HepG2 (cell line): ENCODE results near the gene TESK1. TPM values are rescaled to one million over a fixed set of nuclear protein-coding genes. Genes with fewer than 3 reads are reported as not detected.

Experiments
- ATAC-seq: fragments of 200-7000 bp; cut with Tn5 transposase; 3 replicates; pipeline ENCODE4 v1.9.1; 2020; ENCODE audit warnings: mild to moderate bottlenecking, moderate library complexity
- BruUV-seq: library from RNA; stranded (reverse); fragments of 400-500 nt; replicated peaks from 2 replicates; lab custom pipeline; 2021; lab: Mats Ljungman, UMichigan
- CTCF ChIA-PET: fragments of 300-600 bp; formaldehyde crosslinking; extraction: SDS; loops from one replicate; lab custom pipeline; 2021; ENCODE audit warnings: low total read pairs, inconsistent platforms, low intra/inter-chr PET ratio; lab: Yijun Ruan, JAX
- POLR2A ChIA-PET: fragments of 350-600 bp; sonication (Branson Sonifier 250); formaldehyde crosslinking; loops from one replicate; lab custom pipeline; 2020; ENCODE audit warnings: antibody characterized with exemption, inconsistent platforms; lab: Yijun Ruan, JAX
- DNase-seq: peaks from one replicate; pipeline ENCODE4 v3.0.0-alpha.2; 2015; ENCODE audit warnings: low spot score
- FAIRE-seq: peaks from 3 replicates; lab custom pipeline; 2011; peaks lifted over from hg19 to GRCh38; lab: Jason Lieb, UNC
- H2AFZ ChIP-seq: one replicate; pipeline ENCODE4 v1.6.1; 2011; ENCODE audit warnings: low read length, inconsistent platforms
- H3K27ac ChIP-seq: fragments of 300-600 bp; 3 replicates; pipeline ENCODE4 v1.8.0; 2011; ENCODE audit warnings: mixed run types, mild to moderate bottlenecking, mixed read lengths, low read length, inconsistent platforms; ENCODE audit not compliant: insufficient read depth; ENCODE audit errors: extremely low read length
- H3K27me3 ChIP-seq, 2 experiments: fragments of 200-600 bp in 1 of 2; 2 replicates in 1 of 2; 3 replicates in 1 of 2; pipeline versions ENCODE4 v1.6.0 to v1.8.0; 2011; ENCODE audit warnings: low read length in 2 of 2, mild to moderate bottlenecking in 2 of 2, moderate library complexity in 2 of 2, inconsistent platforms in 1 of 2; ENCODE audit not compliant: insufficient read depth in 2 of 2, control insufficient read depth in 1 of 2
- H3K36me3 ChIP-seq, 2 experiments: fragments of 200-600 bp in 1 of 2; replicated peaks in 1 of 2; 2 replicates in 1 of 2; 3 replicates in 1 of 2; pipeline versions ENCODE4 v1.5.1 to v1.8.0; 2011; ENCODE audit warnings: low read length in 2 of 2, inconsistent platforms in 1 of 2; ENCODE audit not compliant: insufficient read depth in 2 of 2, control insufficient read depth in 1 of 2
- H3K4me1 ChIP-seq: 2 replicates; pipeline ENCODE4 v1.5.1; 2012; ENCODE audit warnings: low read length, inconsistent platforms; ENCODE audit not compliant: insufficient read depth
- H3K4me2 ChIP-seq: 2 replicates; pipeline ENCODE4 v1.6.0; 2011; ENCODE audit warnings: low read depth, low read length, inconsistent platforms
- H3K4me3 ChIP-seq, 3 experiments: fragments of 200-600 bp in 1 of 3; sonication (generic), shearing (Covaris generic) in 1 of 3; replicated peaks in 1 of 3; 2 replicates each; pipeline ENCODE4 v1.5.1; 2011 to 2016; ENCODE audit warnings: low read length in 3 of 3, inconsistent platforms in 2 of 3, low read depth in 2 of 3, mild to moderate bottlenecking in 2 of 3, control low read depth in 1 of 3, mixed read lengths in 1 of 3; ENCODE audit not compliant: insufficient read depth in 1 of 3
- H3K79me2 ChIP-seq: one replicate; pipeline ENCODE4 v1.6.1; 2011; ENCODE audit warnings: low read length, inconsistent platforms; ENCODE audit not compliant: insufficient read depth
- H3K9ac ChIP-seq: 2 replicates; pipeline ENCODE4 v1.6.0; 2011; ENCODE audit warnings: mild to moderate bottlenecking, low read depth, low read length, inconsistent platforms; ENCODE audit not compliant: insufficient read depth
- H3K9me3 ChIP-seq: 2 replicates; pipeline ENCODE4 v1.5.1; 2012; ENCODE audit warnings: mild to moderate bottlenecking, low read length
- H4K20me1 ChIP-seq: 2 replicates; pipeline ENCODE4 v1.6.0; 2011; ENCODE audit warnings: inconsistent platforms, mild to moderate bottlenecking, low read length, moderate library complexity; ENCODE audit not compliant: insufficient read depth
- CSRNP1 ChIP-seq: sonication (generic); formaldehyde crosslinking; IDR thresholded peaks from 2 replicates; pipeline ENCODE4 v1.8.1; 2023; ENCODE audit warnings: mild to moderate bottlenecking, missing genetic modification reagents
- ESRRA ChIP-seq: sonication (generic); formaldehyde crosslinking; IDR thresholded peaks from 2 replicates; pipeline ENCODE4 v1.5.1; 2020; ENCODE audit warnings: mild to moderate bottlenecking, low read depth, missing genetic modification reagents
- MYPOP ChIP-seq: sonication (generic); formaldehyde crosslinking; IDR thresholded peaks from 2 replicates; pipeline ENCODE4 v1.8.1; 2023; ENCODE audit warnings: mild to moderate bottlenecking, moderate library complexity, missing genetic modification reagents
- ZBTB2 ChIP-seq: sonication (generic); formaldehyde crosslinking; IDR thresholded peaks from 2 replicates; pipeline ENCODE4 v1.8.0; 2022; ENCODE audit warnings: low read depth, missing genetic modification reagents
- ZBTB8A ChIP-seq: sonication (generic); formaldehyde crosslinking; IDR thresholded peaks from 2 replicates; pipeline ENCODE4 v1.4.0; 2020; ENCODE audit warnings: mild to moderate bottlenecking, low read depth, missing genetic modification reagents, borderline replicate concordance
- ZFP36L2 ChIP-seq: sonication (generic); formaldehyde crosslinking; IDR thresholded peaks from 2 replicates; pipeline ENCODE4 v1.4.0; 2020; ENCODE audit warnings: missing genetic modification reagents
- ZNF687 ChIP-seq: sonication (generic); formaldehyde crosslinking; IDR thresholded peaks from 2 replicates; pipeline ENCODE4 v1.5.1; 2020; ENCODE audit warnings: mild to moderate bottlenecking, missing genetic modification reagents, moderate library complexity
- WGBS: methylation state at CpG from one replicate; pipeline ENCODE4 v1.1.6; 2017; ENCODE audit warnings: low lambda C conversion rate; 5-methylcytosine and 5-hydroxymethylcytosine counted together
- in situ Hi-C: cut with HindIII; loops from 2 replicates; pipeline ENCODE4 v1.10.0; 2017; ENCODE audit warnings: low pct_unique_long_range_greater_than_20kb; ENCODE audit not compliant: extremely low pct_ligation_motif_present
- intact Hi-C: fragments of 100-400 bp; cut with micrococcal nuclease; formaldehyde crosslinking; loops from one replicate; pipeline ENCODE4 v1.10.0; 2022; ENCODE audit not compliant: unreplicated experiment
- polyA plus RNA-seq, 8 experiments: library from polyadenylated mRNA; depleted of rRNA in 3 of 8; stranded (reverse) in 7 of 8; unstranded in 1 of 8; fragments of >200 nt; fragmentation: Illumina TruSeq in 4 of 8; extraction: Trizol in 4 of 8; gene quantifications; 2 replicates each; pipeline versions ENCODE4 v1.2.1 to v1.2.3, GENCODE V29; 2011 to 2016; ENCODE audit warnings: low read depth in 4 of 8, missing spikeins in 1 of 8, mixed read lengths in 1 of 8; ENCODE audit not compliant: insufficient read depth in 1 of 8
- total RNA-seq, 5 experiments: library from RNA; depleted of rRNA; stranded (reverse); fragments of >200 nt; fragmentation: Illumina TruSeq; extraction: Trizol; gene quantifications; 2 replicates each; pipeline ENCODE4 v1.2.3, GENCODE V29; 2016; ENCODE audit warnings: low read depth in 1 of 5

Gene TESK1
- total and polyA plus RNA-seq, 2 of the 13 experiments (the other 11 are each of a cell fraction or from before 2014, with no cell fraction given): 7.3 to 13.6 TPM

- TF ChIP-seq CSRNP1: 0 out of 2 replicates have a peak, but pooled peaks have one; percentile 25
- TF ChIP-seq ESRRA (CRISPR knock-in tag): no peak
- TF ChIP-seq, all 625 proteins: peak for 10
Measured at GRCh38 chr9:35605351-35606137, 482 bp downstream of the TESK1 start (continued).

- FAIRE-seq: no peak
- peak overlapping the region; percentile 63 to 90 (median 69) for H3K4me3 ChIP-seq
- TSS peak; percentile 55 for BruUV-seq
- H2AFZ ChIP-seq: no peak overlapping the region
- 0% methylated on average over 4 of the region's 5 CpGs for WGBS
- peak overlapping the region; percentile 73 for H3K9ac ChIP-seq
- no peaks in the 10 kb centered on the region for H3K9me3 ChIP-seq
- peaks cover 28% of the 10 kb centered on the region for H3K4me1 ChIP-seq
- no peaks in the 10 kb centered on the region; the same call in 1 of the 2 replicates for H4K20me1 ChIP-seq
- no peaks in the 10 kb centered on the region; a peak in 2 of 5 replicates for H3K27me3 ChIP-seq
- ATAC-seq: no peak
- peak overlapping the region; percentile 88 for H3K4me2 ChIP-seq
- no peak for DNase-seq
- POLR2A ChIA-PET: no interaction called here
- H3K27ac ChIP-seq: peak overlapping the region; percentile 13
- in situ Hi-C loops (no loop called here), intact Hi-C loops (no loop called here)
- CTCF ChIA-PET: no interaction called here
- H3K36me3 ChIP-seq: peaks cover 3 to 14% of the 10 kb centered on the region in 2 experiments; a peak in 3 of 5 replicates
- TF ChIP-seq ZBTB2 (CRISPR knock-in tag): no peak
- no peak for TF ChIP-seq ZNF687 (CRISPR knock-in tag)
- TF ChIP-seq ZBTB8A (CRISPR knock-in tag): no peak
- 0 out of 2 replicates have a peak, but pooled peaks have one; percentile 8 for TF ChIP-seq MYPOP
- TF ChIP-seq ZFP36L2 (CRISPR knock-in tag): no peak
- peaks cover 4% of the 10 kb centered on the region for H3K79me2 ChIP-seq
Measured at GRCh38 chr9:35606138-35606504, 1.1 kb downstream of the TESK1 start.
